ENCODE results near the gene SERPINA3. TPM values are rescaled to one million over a fixed set of nuclear protein-coding genes. Genes with fewer than 3 reads are reported as not detected.

Gene SERPINA3
- polyA plus RNA-seq, 1 donor (not counting 4 experiments of a cell fraction or from before 2014, with no cell fraction given), result 0.50 TPM

DNA sequence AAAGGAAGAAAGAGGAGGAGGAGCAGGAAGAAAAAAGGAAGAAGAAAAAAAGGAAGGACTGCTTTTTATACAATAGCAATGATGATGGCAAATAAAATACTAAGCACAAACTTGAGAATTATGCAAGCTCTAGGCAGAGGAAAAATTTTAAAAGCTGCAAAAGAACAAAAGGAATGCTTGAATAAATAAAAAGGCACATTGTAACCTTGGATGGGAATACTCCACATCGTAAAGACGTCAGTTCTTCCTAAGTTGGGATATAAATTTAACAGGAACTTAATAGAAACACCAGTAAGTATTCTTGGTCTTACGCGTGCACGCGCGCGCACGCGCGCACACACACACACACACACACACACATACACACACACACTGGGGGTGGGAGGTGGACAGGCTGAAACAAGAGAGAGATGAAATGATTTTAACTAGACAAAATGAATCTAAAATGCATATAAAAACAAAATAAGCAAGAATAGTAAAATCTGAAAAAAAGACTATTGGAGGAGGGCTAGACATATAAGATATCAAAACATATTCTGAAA, 43.0 kb downstream of the SERPINA3 start:
- DNase-seq (ENCODE audit: low read depth, low spot score), result no peak
- H3K4me3 ChIP-seq (ENCODE audit: control insufficient read depth in 2 of 3, extremely low read depth in 1 of 3, insufficient read depth in 2 of 3, low read depth in 1 of 3, low read length in 3 of 3), result no peak overlapping the region
- H3K27ac ChIP-seq (ENCODE audit: control insufficient read depth, insufficient read depth, low read length), result no peak overlapping the region
- H2AFZ ChIP-seq (ENCODE audit: control insufficient read depth, low read length), result no peak overlapping the region
- H3K79me2 ChIP-seq (ENCODE audit: control insufficient read depth, insufficient read depth, low read length), result no peaks in the 10 kb centered on the region
- peaks cover 5% of the 10 kb centered on the region for H3K4me1 ChIP-seq (ENCODE audit: control insufficient read depth, extremely low read depth, insufficient read depth, low read length)
- H3K27me3 ChIP-seq (ENCODE audit: control insufficient read depth, extremely low read depth, insufficient read depth, low read length), result no peaks in the 10 kb centered on the region
- no peak for TF ChIP-seq EZH2 (IDR thresholded peaks at IDR 0.05; ENCODE audit: low read length)
- TF ChIP-seq, protein P1, sequence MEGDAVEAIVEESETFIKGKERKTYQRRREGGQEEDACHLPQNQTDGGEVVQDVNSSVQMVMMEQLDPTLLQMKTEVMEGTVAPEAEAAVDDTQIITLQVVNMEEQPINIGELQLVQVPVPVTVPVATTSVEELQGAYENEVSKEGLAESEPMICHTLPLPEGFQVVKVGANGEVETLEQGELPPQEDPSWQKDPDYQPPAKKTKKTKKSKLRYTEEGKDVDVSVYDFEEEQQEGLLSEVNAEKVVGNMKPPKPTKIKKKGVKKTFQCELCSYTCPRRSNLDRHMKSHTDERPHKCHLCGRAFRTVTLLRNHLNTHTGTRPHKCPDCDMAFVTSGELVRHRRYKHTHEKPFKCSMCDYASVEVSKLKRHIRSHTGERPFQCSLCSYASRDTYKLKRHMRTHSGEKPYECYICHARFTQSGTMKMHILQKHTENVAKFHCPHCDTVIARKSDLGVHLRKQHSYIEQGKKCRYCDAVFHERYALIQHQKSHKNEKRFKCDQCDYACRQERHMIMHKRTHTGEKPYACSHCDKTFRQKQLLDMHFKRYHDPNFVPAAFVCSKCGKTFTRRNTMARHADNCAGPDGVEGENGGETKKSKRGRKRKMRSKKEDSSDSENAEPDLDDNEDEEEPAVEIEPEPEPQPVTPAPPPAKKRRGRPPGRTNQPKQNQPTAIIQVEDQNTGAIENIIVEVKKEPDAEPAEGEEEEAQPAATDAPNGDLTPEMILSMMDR (optimal IDR thresholded peaks at IDR 0.05 in 1 of 3, IDR thresholded peaks at IDR 0.05 in 1 of 3, conservative IDR thresholded peaks at IDR 0.05 in 1 of 3; ENCODE audit: extremely low read depth in 1 of 3, insufficient read depth in 2 of 3, low read length in 3 of 3), result no peak
- no peak for FAIRE-seq
- H4K20me1 ChIP-seq (ENCODE audit: control insufficient read depth, extremely low read depth, insufficient read depth, low read length), result no peaks in the 10 kb centered on the region
- H3K36me3 ChIP-seq (ENCODE audit: control insufficient read depth in 2 of 2, extremely low read depth in 1 of 2, insufficient read depth in 2 of 2, low read length in 2 of 2), result no peaks in the 10 kb centered on the region
- dilution Hi-C loops (cut with MboI; ENCODE audit: extremely low pct_ligation_motif_present, low sequenced_read_pairs), result no loop called here
- H3K4me2 ChIP-seq (ENCODE audit: control insufficient read depth, extremely low read depth, insufficient read depth, low read depth, low read length), result no peak overlapping the region
- no peak overlapping the region for H3K9ac ChIP-seq (ENCODE audit: control insufficient read depth, extremely low read depth, insufficient read depth, low read length)
- H3K9me3 ChIP-seq (ENCODE audit: control insufficient read depth, low read depth, low read length), result no peaks in the 10 kb centered on the region
- no peaks in the 10 kb centered on the region for H3K9me1 ChIP-seq (ENCODE audit: control insufficient read depth, extremely low read depth, insufficient read depth, low read length)

DNA sequence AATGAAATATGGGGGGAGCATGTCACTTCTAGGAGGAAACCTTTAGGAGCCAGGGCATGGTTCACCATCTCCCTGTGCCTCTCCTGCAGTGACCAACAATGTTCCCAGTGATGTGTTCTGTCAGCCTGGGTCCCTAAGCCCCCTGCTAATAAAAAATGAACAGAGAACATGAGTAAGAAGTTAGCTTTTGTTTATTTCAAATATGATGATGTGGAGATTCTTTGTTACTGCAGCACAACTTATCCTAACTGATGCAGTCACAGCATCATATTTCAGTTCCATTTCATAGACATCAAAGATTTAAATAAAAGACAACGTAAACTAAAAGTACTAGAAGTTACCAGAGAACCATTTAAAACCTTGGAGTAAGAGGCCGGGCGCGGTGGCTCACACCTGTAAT, 43.9 kb downstream of the SERPINA3 start:
- H4K20me1 ChIP-seq (ENCODE audit: control insufficient read depth, extremely low read depth, insufficient read depth, low read length), result no peaks in the 10 kb centered on the region
- FAIRE-seq, result no peak
- dilution Hi-C loops (cut with MboI; ENCODE audit: extremely low pct_ligation_motif_present, low sequenced_read_pairs), result no loop called here

More for the DNA sequence above, 43.9 kb downstream of the SERPINA3 start:
- Histone ChIP-seq H3K27me3 (ENCODE audit: control insufficient read depth, extremely low read depth, insufficient read depth, low read length) (no peaks in the 10 kb centered on the region), H3K36me3 (ENCODE audit: control insufficient read depth in 2 of 2, extremely low read depth in 1 of 2, insufficient read depth in 2 of 2, low read length in 2 of 2) (no peaks in the 10 kb centered on the region), H3K9me3 (ENCODE audit: control insufficient read depth, low read depth, low read length) (no peaks in the 10 kb centered on the region), H2AFZ (ENCODE audit: control insufficient read depth, low read length) (no peak overlapping the region), H3K4me3 (ENCODE audit: control insufficient read depth in 2 of 3, extremely low read depth in 1 of 3, insufficient read depth in 2 of 3, low read depth in 1 of 3, low read length in 3 of 3) (no peak overlapping the region), H3K9me1 (ENCODE audit: control insufficient read depth, extremely low read depth, insufficient read depth, low read length) (no peaks in the 10 kb centered on the region), H3K4me1 (ENCODE audit: control insufficient read depth, extremely low read depth, insufficient read depth, low read length) (peaks cover 6% of the 10 kb centered on the region), H3K9ac (ENCODE audit: control insufficient read depth, extremely low read depth, insufficient read depth, low read length) (no peak overlapping the region), H3K79me2 (ENCODE audit: control insufficient read depth, insufficient read depth, low read length) (no peaks in the 10 kb centered on the region), H3K27ac (ENCODE audit: control insufficient read depth, insufficient read depth, low read length) (no peak overlapping the region), H3K4me2 (ENCODE audit: control insufficient read depth, extremely low read depth, insufficient read depth, low read depth, low read length) (no peak overlapping the region)
- TF ChIP-seq EZH2 (IDR thresholded peaks at IDR 0.05; ENCODE audit: low read length), result no peak
- TF ChIP-seq, protein P1 (optimal IDR thresholded peaks at IDR 0.05 in 1 of 3, IDR thresholded peaks at IDR 0.05 in 1 of 3, conservative IDR thresholded peaks at IDR 0.05 in 1 of 3; ENCODE audit: extremely low read depth in 1 of 3, insufficient read depth in 2 of 3, low read length in 3 of 3), result no peak
- DNase-seq (ENCODE audit: low read depth, low spot score), result no peak
